ENCODE measurements around the gene NRROS.

DNA sequence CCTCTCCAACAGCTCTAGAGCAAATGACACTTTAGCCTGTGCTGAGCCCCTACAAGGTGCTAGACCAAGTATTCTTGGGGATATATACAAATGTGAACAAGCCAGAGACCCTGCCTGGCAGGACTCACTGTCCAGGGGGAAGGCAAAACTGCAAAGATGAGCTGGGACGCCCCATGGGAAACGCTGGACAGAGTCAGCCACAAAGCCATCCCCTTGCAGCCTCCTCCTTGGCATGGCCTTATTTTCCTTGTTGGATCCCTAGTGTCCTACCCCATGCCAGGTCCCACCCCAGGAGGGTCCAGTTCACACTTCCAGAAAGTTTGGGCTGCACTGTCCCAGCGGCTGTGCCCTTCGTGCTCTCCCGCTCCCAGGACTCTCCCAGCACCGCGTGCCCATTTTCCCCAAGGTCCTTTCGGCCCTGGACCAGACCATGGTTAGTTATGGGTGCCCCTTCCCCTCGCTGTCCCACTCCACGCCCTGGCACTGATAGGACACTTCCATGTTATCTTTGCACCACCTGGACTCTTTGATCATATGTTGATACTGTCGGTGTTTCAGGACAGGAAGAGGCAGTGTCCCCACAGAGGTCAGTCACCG is 5.8 kb upstream of the NRROS start:
- TF ChIP-seq, protein P1, sequence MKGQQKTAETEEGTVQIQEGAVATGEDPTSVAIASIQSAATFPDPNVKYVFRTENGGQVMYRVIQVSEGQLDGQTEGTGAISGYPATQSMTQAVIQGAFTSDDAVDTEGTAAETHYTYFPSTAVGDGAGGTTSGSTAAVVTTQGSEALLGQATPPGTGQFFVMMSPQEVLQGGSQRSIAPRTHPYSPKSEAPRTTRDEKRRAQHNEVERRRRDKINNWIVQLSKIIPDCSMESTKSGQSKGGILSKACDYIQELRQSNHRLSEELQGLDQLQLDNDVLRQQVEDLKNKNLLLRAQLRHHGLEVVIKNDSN (IDR thresholded peaks at IDR 0.05; ENCODE audit: borderline replicate concordance, extremely low read length, insufficient read depth, low read depth, low read length), result no peak
- TF ChIP-seq ZNF274 (IDR thresholded peaks at IDR 0.05; ENCODE audit: insufficient read depth, insufficient read length), result no peak
- no peak for TF ChIP-seq TARDBP (IDR thresholded peaks at IDR 0.05; ENCODE audit: borderline replicate concordance)
- TF ChIP-seq, protein P2, sequence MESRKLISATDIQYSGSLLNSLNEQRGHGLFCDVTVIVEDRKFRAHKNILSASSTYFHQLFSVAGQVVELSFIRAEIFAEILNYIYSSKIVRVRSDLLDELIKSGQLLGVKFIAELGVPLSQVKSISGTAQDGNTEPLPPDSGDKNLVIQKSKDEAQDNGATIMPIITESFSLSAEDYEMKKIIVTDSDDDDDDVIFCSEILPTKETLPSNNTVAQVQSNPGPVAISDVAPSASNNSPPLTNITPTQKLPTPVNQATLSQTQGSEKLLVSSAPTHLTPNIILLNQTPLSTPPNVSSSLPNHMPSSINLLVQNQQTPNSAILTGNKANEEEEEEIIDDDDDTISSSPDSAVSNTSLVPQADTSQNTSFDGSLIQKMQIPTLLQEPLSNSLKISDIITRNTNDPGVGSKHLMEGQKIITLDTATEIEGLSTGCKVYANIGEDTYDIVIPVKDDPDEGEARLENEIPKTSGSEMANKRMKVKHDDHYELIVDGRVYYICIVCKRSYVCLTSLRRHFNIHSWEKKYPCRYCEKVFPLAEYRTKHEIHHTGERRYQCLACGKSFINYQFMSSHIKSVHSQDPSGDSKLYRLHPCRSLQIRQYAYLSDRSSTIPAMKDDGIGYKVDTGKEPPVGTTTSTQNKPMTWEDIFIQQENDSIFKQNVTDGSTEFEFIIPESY (IDR thresholded peaks at IDR 0.05), result no peak
- TF ChIP-seq CHD1 (IDR thresholded peaks at IDR 0.05; ENCODE audit: low read depth, low read length), result no peak

Data from GM12878 (cell line).